Esophagus muscularis mucosa (tissue), 4 donors: ENCODE data around the gene ARID3C. TPM values are rescaled to one million over a fixed set of nuclear protein-coding genes. Genes with fewer than 3 reads are reported as not detected.

Experiments
- DNase-seq: peaks from one replicate; pipeline ENCODE4 v3.0.0-alpha.2; 2017; ENCODE audit errors: extremely low spot score
- H3K27ac ChIP-seq, 4 donors: fragments of 200-600 bp; sonication (generic); replicated peaks in 1 of 4; 1 replicate in 3 of 4; 2 replicates in 1 of 4; pipeline ENCODE4 v1.5.1; 2016 to 2019; ENCODE audit warnings: mild to moderate bottlenecking in 1 of 4
- H3K27me3 ChIP-seq, 4 donors: fragments of 200-600 bp; sonication (generic); one replicate each; pipeline versions ENCODE4 v1.5.1 to v1.6.0; 2016 to 2019
- H3K36me3 ChIP-seq, 4 donors: fragments of 200-600 bp; sonication (generic); one replicate each; pipeline ENCODE4 v1.5.1; 2016 to 2019
- H3K4me1 ChIP-seq, 4 donors: fragments of 200-600 bp; sonication (generic); one replicate each; pipeline ENCODE4 v1.5.1; 2016 to 2019
- H3K4me3 ChIP-seq, 4 donors: fragments of 200-600 bp; sonication (generic); 1 replicate in 2 of 4; 2 replicates in 2 of 4; pipeline ENCODE4 v1.5.1; 2016 to 2019; ENCODE audit warnings: mild to moderate bottlenecking in 4 of 4, moderate library complexity in 1 of 4
- H3K9me3 ChIP-seq, 4 donors: fragments of 200-600 bp; sonication (generic); 1 replicate in 3 of 4; 2 replicates in 1 of 4; pipeline ENCODE4 v1.5.1; 2016 to 2019
- CTCF ChIP-seq, 3 experiments: fragments of 200-600 bp in 2 of 3; fragments of 450-650 bp in 1 of 3; sonication (generic) in 2 of 3; IDR thresholded peaks; one replicate each; pipeline ENCODE4 v1.5.1; 2017 to 2019; ENCODE audit warnings: antibody characterized with exemption in 3 of 3, mild to moderate bottlenecking in 2 of 3, moderate library complexity in 1 of 3
- EP300 ChIP-seq: sonication (generic); formaldehyde crosslinking; IDR thresholded peaks from one replicate; pipeline ENCODE4 v1.6.1; 2017; ENCODE audit warnings: antibody characterized with exemption
- POLR2A ChIP-seq: fragments of 450-650 bp; IDR thresholded peaks from one replicate; pipeline ENCODE4 v1.6.1; 2017; ENCODE audit warnings: antibody characterized with exemption, moderate library complexity, mild to moderate bottlenecking, low read depth
- POLR2AphosphoS5 ChIP-seq, 2 donors: sonication (generic); formaldehyde crosslinking; IDR thresholded peaks; one replicate each; pipeline ENCODE4 v1.6.1; 2017; ENCODE audit warnings: antibody characterized with exemption in 2 of 2
- WGBS: methylation state at CpG from one replicate; pipeline ENCODE4 v1.1.5; 2018; 5-methylcytosine and 5-hydroxymethylcytosine counted together
- intact Hi-C: fragments of 100-400 bp; cut with DNase I; formaldehyde crosslinking; loops from one replicate; pipeline ENCODE4 v1.15.1; 2023
- total RNA-seq, 4 donors: library from RNA; depleted of rRNA; stranded (reverse); fragments of >200 nt; gene quantifications; one replicate each; pipeline versions ENCODE4 v1.1.0 to v1.2.1, GENCODE V29; 2016

ARID3C gene
- total RNA-seq, 4 donors from 2014 or later: not detected

- intact Hi-C loops: loop anchor here (10.0 kb wide), 2 partner anchors 61 to 159 kb away; partner anchors contain the start of gene IL11RA
- peaks cover 0 to 50% (median 5%) of the 10 kb centered on the region in 4 donors for H3K27me3 ChIP-seq
- no peaks in the 10 kb centered on the region for H3K36me3 ChIP-seq
- H3K4me3 ChIP-seq: no peak overlapping the region
- WGBS: 60% methylated on average over 9 of the region's 9 CpGs
- TF ChIP-seq CTCF (IDR thresholded peaks at IDR 0.05) (no peak), POLR2AphosphoS5 (IDR thresholded peaks at IDR 0.05) (no peak), POLR2A (no peak), EP300 (no peak)
- no peaks in the 10 kb centered on the region for H3K9me3 ChIP-seq
- DNase-seq: no peak
- H3K27ac ChIP-seq: peak overlapping the region; percentile 28 to 72 (median 48)
- peaks cover 31 to 54% (median 51%) of the 10 kb centered on the region in 4 donors for H3K4me1 ChIP-seq
Measured at GRCh38 chr9:34594177-34594576, 34.7 kb downstream of the ARID3C start.

- TF ChIP-seq POLR2AphosphoS5 (IDR thresholded peaks at IDR 0.05) (no peak), EP300 (no peak), POLR2A (no peak), CTCF (IDR thresholded peaks at IDR 0.05) (no peak)
- peak overlapping the region in 3 of 4 donors; percentile 13 to 30 (median 22) for H3K4me3 ChIP-seq
- no peak for DNase-seq
- 27% methylated on average over 3 of the region's 26 CpGs for WGBS
- peak overlapping the region; percentile 15 to 72 (median 48) for H3K27ac ChIP-seq
- intact Hi-C loops: loop anchor here (10.0 kb wide), 2 partner anchors 62 to 158 kb away; partner anchors contain the start of gene IL11RA
- no peaks in the 10 kb centered on the region for H3K36me3 ChIP-seq
- H3K27me3 ChIP-seq: peaks cover 4 to 61% (median 15%) of the 10 kb centered on the region in 4 donors
- no peaks in the 10 kb centered on the region for H3K9me3 ChIP-seq
- H3K4me1 ChIP-seq: peaks cover 39 to 63% (median 60%) of the 10 kb centered on the region in 4 donors
Measured at GRCh38 chr9:34592895-34593601, 35.8 kb downstream of the ARID3C start.

GRCh38 chr9:34591917-34592866 lies 36.7 kb downstream of the ARID3C start:
- peaks cover 4 to 70% (median 18%) of the 10 kb centered on the region in 4 donors for H3K27me3 ChIP-seq
- H3K4me3 ChIP-seq: peak overlapping the region in 1 of 4 donors; percentile 72
- peaks cover 39 to 63% (median 60%) of the 10 kb centered on the region in 4 donors for H3K4me1 ChIP-seq
- WGBS: 42% methylated on average over 12 of the region's 16 CpGs
- no peaks in the 10 kb centered on the region for H3K36me3 ChIP-seq
- DNase-seq: no peak
- H3K9me3 ChIP-seq: no peaks in the 10 kb centered on the region
- H3K27ac ChIP-seq: no peak overlapping the region
- TF ChIP-seq CTCF (IDR thresholded peaks at IDR 0.05): no peak
- no peak for TF ChIP-seq POLR2A
- no peak for TF ChIP-seq EP300
- TF ChIP-seq POLR2AphosphoS5 (IDR thresholded peaks at IDR 0.05): no peak
- intact Hi-C loops: loop anchor here (1.0 to 10.0 kb wide), 4 partner anchors 44 to 189 kb away; partner anchors contain the start of gene IL11RA

- Histone ChIP-seq H3K9me3 (no peaks in the 10 kb centered on the region), H3K4me3 (peak overlapping the region; percentile 62 to 72 (median 64)), H3K4me1 (peaks cover 39 to 63% (median 60%) of the 10 kb centered on the region in 4 donors), H3K27ac (peak overlapping the region in 2 of 4 donors; percentile 10 to 45), H3K27me3 (peaks cover 4 to 78% (median 26%) of the 10 kb centered on the region in 4 donors), H3K36me3 (no peaks in the 10 kb centered on the region)
- DNase-seq: peak; percentile 95
- TF ChIP-seq POLR2AphosphoS5 (IDR thresholded peaks at IDR 0.05) (peak in 1 of 2 donors; percentile 47), CTCF (IDR thresholded peaks at IDR 0.05) (peak; percentile 86 to 96 (median 87)), POLR2A (no peak)
- WGBS: 43% methylated on average over 17 of the region's 60 CpGs
- intact Hi-C loops: loop anchor here (1.0 to 10.0 kb wide), 4 partner anchors 43 to 189 kb away; partner anchors contain the start of gene IL11RA
Measured at GRCh38 chr9:34591248-34591916, 37.5 kb downstream of the ARID3C start.
